Stimulated activated CD4-positive, alpha-beta T cell treated with anti-CD3 and anti-CD28 coated beads, Interleukin-4, amount 100 ng/mL, for 48 hours (primary cell): ENCODE results near the gene SNRPA1.

ENCODE experiments used
- DNase-seq, 2 donors: peaks; one replicate each; pipeline ENCODE4 v3.0.0-alpha.2; 2020; ENCODE audit warnings: low read depth in 2 of 2

The SNRPA1 gene

GRCh38 chr15:101242160-101242998 lies 52.7 kb downstream of the SNRPA1 start:
- DNase-seq: no peak

GRCh38 chr15:101240358-101240757 lies 54.7 kb downstream of the SNRPA1 start:
- no peak for DNase-seq

GRCh38 chr15:101239724-101240136 lies 55.3 kb downstream of the SNRPA1 start:
- DNase-seq: no peak

GRCh38 chr15:101237251-101237650 lies 57.8 kb downstream of the SNRPA1 start:
- no peak for DNase-seq

GRCh38 chr15:101233651-101234280 lies 61.3 kb downstream of the SNRPA1 start:
- DNase-seq: no peak

GRCh38 chr15:101232677-101233076 lies 62.4 kb downstream of the SNRPA1 start:
- no peak for DNase-seq
